ENCODE results near the gene CCNJ. TPM values are rescaled to one million over a fixed set of nuclear protein-coding genes. Genes with fewer than 3 reads are reported as not detected.

CCNJ gene
- total RNA-seq, 6 experiments from 2014 or later = 1.3 to 3.3 (median 2.3) TPM

- TF ChIP-seq CTCF (IDR thresholded peaks at IDR 0.05) (no peak), POLR2A (IDR thresholded peaks at IDR 0.05) (no peak)
- no peak overlapping the region for H3K27ac ChIP-seq
- H3K4me1 ChIP-seq = no peaks in the 10 kb centered on the region
- ATAC-seq (no peak), DNase-seq (no peak)
- no peaks in the 10 kb centered on the region for H3K9me3 ChIP-seq
- no peaks in the 10 kb centered on the region for H3K27me3 ChIP-seq
- 78% methylated on average over 1 of the region's 1 CpG for WGBS (ENCODE audit: insufficient coverage, low coverage, low lambda C conversion rate, missing lambda C conversion rate)
- no peak overlapping the region for H3K4me3 ChIP-seq
- intact Hi-C loops (cut with DNase I) = no loop called here
- no peaks in the 10 kb centered on the region for H3K36me3 ChIP-seq
These were observed 39.4 kb downstream of the CCNJ start for GRCh38 chr10:96082748-96083147.

GRCh38 chr10:96089116-96089515 is 45.7 kb downstream of the CCNJ start:
- Histone ChIP-seq H3K9me3 (no peaks in the 10 kb centered on the region), H3K36me3 (no peaks in the 10 kb centered on the region), H3K4me1 (no peaks in the 10 kb centered on the region), H3K27ac (peak overlapping the region; percentile 92 to 97 (median 96)), H3K27me3 (peaks cover 0 to 5% of the 10 kb centered on the region in 2 donors), H3K4me3 (peak overlapping the region; percentile 61 to 71 (median 68))
- DNase-seq (no peak), ATAC-seq (peak; percentile 41 to 53 (median 48))
- intact Hi-C loops (cut with DNase I) = no loop called here
- no peak for TF ChIP-seq POLR2A (IDR thresholded peaks at IDR 0.05)
- TF ChIP-seq CTCF (IDR thresholded peaks at IDR 0.05) = peak in 1 of 4 donors; percentile 23
- 37% methylated on average over 2 of the region's 2 CpGs for WGBS (ENCODE audit: insufficient coverage, low coverage, low lambda C conversion rate, missing lambda C conversion rate)

GRCh38 chr10:96089670-96090462 is 46.5 kb downstream of the CCNJ start:
- intact Hi-C loops (cut with DNase I) = loop anchor here in 1 of 2 donors (2.0 kb wide), 1 partner anchor 39 kb away; no protein-coding TSS in a partner anchor
- no peaks in the 10 kb centered on the region for H3K9me3 ChIP-seq
- H3K4me3 ChIP-seq = peak overlapping the region; percentile 61 to 71 (median 68)
- H3K27ac ChIP-seq = peak overlapping the region; percentile 92 to 97 (median 96)
- no peaks in the 10 kb centered on the region for H3K36me3 ChIP-seq
- no peaks in the 10 kb centered on the region for H3K4me1 ChIP-seq
- 2% methylated on average over 29 of the region's 47 CpGs for WGBS (ENCODE audit: insufficient coverage, low coverage, low lambda C conversion rate, missing lambda C conversion rate)
- peaks cover 0 to 5% of the 10 kb centered on the region in 2 donors for H3K27me3 ChIP-seq
- ATAC-seq (peak; percentile 94 to 95 (median 95)), DNase-seq (peak; percentile 88 to 93 (median 92))
- no peak for TF ChIP-seq CTCF (IDR thresholded peaks at IDR 0.05)
- peak; percentile 81 for TF ChIP-seq POLR2A (IDR thresholded peaks at IDR 0.05)

- H3K27me3 ChIP-seq = peaks cover 0 to 5% of the 10 kb centered on the region in 2 donors
- intact Hi-C loops (cut with DNase I) = loop anchor here in 1 of 2 donors (2.0 kb wide), 1 partner anchor 38 kb away; no protein-coding TSS in a partner anchor
- peak overlapping the region; percentile 61 to 71 (median 68) for H3K4me3 ChIP-seq
- TF ChIP-seq POLR2A (IDR thresholded peaks at IDR 0.05) (no peak), CTCF (IDR thresholded peaks at IDR 0.05) (no peak)
- no peaks in the 10 kb centered on the region for H3K9me3 ChIP-seq
- DNase-seq (no peak), ATAC-seq (no peak)
- peak overlapping the region; percentile 92 to 97 (median 96) for H3K27ac ChIP-seq
- 74% methylated on average over 7 of the region's 9 CpGs for WGBS (ENCODE audit: insufficient coverage, low coverage, low lambda C conversion rate, missing lambda C conversion rate)
- no peaks in the 10 kb centered on the region for H3K4me1 ChIP-seq
- no peaks in the 10 kb centered on the region for H3K36me3 ChIP-seq
These were observed 47.0 kb downstream of the CCNJ start for GRCh38 chr10:96090463-96090800.
